ENCODE data around the gene SERP2.

GRCh38 chr13:44329909-44330545, 43.6 kb upstream of the SERP2 start:
- TF ChIP-seq CTCF (IDR thresholded peaks at IDR 0.05): no peak
- no peak for TF ChIP-seq POLR2AphosphoS5 (IDR thresholded peaks at IDR 0.05)
- no peak for TF ChIP-seq POLR2A (IDR thresholded peaks at IDR 0.05; ENCODE audit: low read depth)
- TF ChIP-seq EP300 (IDR thresholded peaks at IDR 0.05): no peak

Measured in esophagus muscularis mucosa (tissue), 4 donors.